Endothelial cell of umbilical vein (primary cell): Measurements from ENCODE around the gene DLGAP4. TPM values are rescaled to one million over a fixed set of nuclear protein-coding genes. Genes with fewer than 3 reads are reported as not detected.

Experiments
- BruUV-seq: library from RNA; stranded (reverse); fragments of 400-500 nt; replicated peaks from 2 replicates; lab custom pipeline; 2021; lab: Mats Ljungman, UMichigan
- CTCF ChIA-PET: fragments of 300-600, 350-600 bp; sonication (Branson Sonifier 250); formaldehyde crosslinking; loops from one replicate; lab custom pipeline; 2021; ENCODE audit warnings: antibody characterized with exemption, inconsistent platforms; lab: Charles Lee
- POLR2A ChIA-PET: fragments of 300-600, 350-600 bp; sonication (Branson Sonifier 250); formaldehyde crosslinking; loops from one replicate; lab custom pipeline; 2021; ENCODE audit warnings: antibody characterized with exemption, inconsistent platforms; lab: Charles Lee
- DNase-seq: peaks from one replicate; pipeline ENCODE4 v3.0.0-alpha.2; 2011; ENCODE audit warnings: low read depth, low spot score
- FAIRE-seq: peaks from 2 replicates; lab custom pipeline; 2011; peaks lifted over from hg19 to GRCh38; lab: Jason Lieb, UNC
- H2AFZ ChIP-seq: 2 replicates; pipeline ENCODE4 v1.6.0; 2012; ENCODE audit warnings: low read depth, low read length, control low read depth, inconsistent platforms
- H3K27ac ChIP-seq: 2 replicates; pipeline ENCODE4 v1.5.1; 2011; ENCODE audit warnings: low read depth, mild to moderate bottlenecking, control low read depth, low read length, moderate library complexity; ENCODE audit not compliant: insufficient read depth
- H3K27me3 ChIP-seq, 2 experiments: 2 replicates each; pipeline versions ENCODE4 v1.6.0 to v1.6.1; 2011; ENCODE audit warnings: low read length in 2 of 2, mixed read lengths in 1 of 2; ENCODE audit not compliant: control insufficient read depth in 2 of 2, insufficient read depth in 2 of 2
- H3K36me3 ChIP-seq, 2 experiments: 2 replicates in 1 of 2; 3 replicates in 1 of 2; pipeline ENCODE4 v1.5.1; 2011; ENCODE audit warnings: low read length in 2 of 2, mild to moderate bottlenecking in 1 of 2, moderate library complexity in 1 of 2; ENCODE audit not compliant: control insufficient read depth in 2 of 2, insufficient read depth in 2 of 2; ENCODE audit errors: extremely low read depth in 1 of 2
- H3K4me1 ChIP-seq: 3 replicates; pipeline ENCODE4 v1.5.1; 2011; ENCODE audit warnings: mild to moderate bottlenecking, low read length; ENCODE audit not compliant: control insufficient read depth, insufficient read depth; ENCODE audit errors: extremely low read depth
- H3K4me2 ChIP-seq: 2 replicates; pipeline ENCODE4 v1.6.1; 2011; ENCODE audit warnings: low read length, control low read depth, mixed read lengths; ENCODE audit not compliant: insufficient read depth
- H3K4me3 ChIP-seq, 3 experiments: fragments of 200-600 bp in 1 of 3; sonication (generic), shearing (Covaris generic) in 1 of 3; replicated peaks in 1 of 3; 2 replicates each; pipeline ENCODE4 v1.5.1; 2011 to 2016; ENCODE audit warnings: control low read depth in 3 of 3, low read length in 3 of 3, mild to moderate bottlenecking in 2 of 3, inconsistent platforms in 1 of 3, low read depth in 1 of 3, moderate library complexity in 1 of 3; ENCODE audit not compliant: insufficient read depth in 1 of 3
- H3K79me2 ChIP-seq: 2 replicates; pipeline ENCODE4 v1.6.0; 2012; ENCODE audit warnings: low read length, inconsistent platforms; ENCODE audit not compliant: control insufficient read depth, insufficient read depth
- H3K9ac ChIP-seq: replicated peaks from 2 replicates; pipeline ENCODE3; 2011; ENCODE audit warnings: low read length, control low read depth; ENCODE audit not compliant: insufficient read depth; ENCODE audit errors: extremely low read depth
- H3K9me1 ChIP-seq: replicated peaks from 3 replicates; pipeline ENCODE4 v1.6.0; 2011; ENCODE audit warnings: mild to moderate bottlenecking, low read length; ENCODE audit not compliant: control insufficient read depth, insufficient read depth; ENCODE audit errors: extremely low read depth
- H3K9me3 ChIP-seq: replicated peaks from 2 replicates; pipeline ENCODE4 v1.5.1; 2012; ENCODE audit warnings: low read length, inconsistent platforms; ENCODE audit not compliant: control insufficient read depth, insufficient read depth
- H4K20me1 ChIP-seq: replicated peaks from 2 replicates; pipeline ENCODE3; 2011; ENCODE audit warnings: mild to moderate bottlenecking, low read length; ENCODE audit not compliant: control insufficient read depth, insufficient read depth; ENCODE audit errors: extremely low read depth
- EZH2 ChIP-seq: IDR thresholded peaks from 2 replicates; pipeline ENCODE4 v1.6.1; 2012; ENCODE audit warnings: borderline replicate concordance, low read depth, mild to moderate bottlenecking, moderate library complexity, low read length, inconsistent platforms; ENCODE audit not compliant: severe bottlenecking
- FOS ChIP-seq: IDR thresholded peaks from 2 replicates; pipeline ENCODE4 v1.6.1; 2011; ENCODE audit warnings: mild to moderate bottlenecking, low read length, moderate library complexity, borderline replicate concordance; ENCODE audit not compliant: insufficient read depth
- GATA2 ChIP-seq: IDR thresholded peaks from 2 replicates; pipeline ENCODE4 v1.7.0; 2011; ENCODE audit warnings: low read depth, mild to moderate bottlenecking, moderate library complexity, mixed read lengths, low read length; ENCODE audit not compliant: insufficient read length, insufficient read depth
- JUN ChIP-seq: IDR thresholded peaks from 2 replicates; pipeline ENCODE4 v1.6.1; 2011; ENCODE audit warnings: borderline replicate concordance, low read depth; ENCODE audit not compliant: insufficient read length, insufficient read depth
- MYC ChIP-seq: IDR thresholded peaks from one replicate; pipeline ENCODE4 v1.6.1; 2011; ENCODE audit warnings: mild to moderate bottlenecking, low read depth, low read length
- POLR2A ChIP-seq: IDR thresholded peaks from 2 replicates; pipeline ENCODE4 v1.6.1; 2012; ENCODE audit warnings: low read depth, mild to moderate bottlenecking, control low read depth, low read length
- POLR2AphosphoS5 ChIP-seq: IDR thresholded peaks from 2 replicates; pipeline ENCODE4 v1.6.1; 2012; ENCODE audit warnings: low read depth, mild to moderate bottlenecking, control low read depth, low read length, moderate library complexity; ENCODE audit not compliant: insufficient read depth
- dilution Hi-C: fragments of 300-500 bp; cut with MboI; formaldehyde crosslinking; loops from one replicate; pipeline ENCODE4 v1.15.0; 2019; ENCODE audit warnings: low sequenced_read_pairs; ENCODE audit not compliant: extremely low pct_ligation_motif_present
- intact Hi-C: fragments of 100-400 bp; cut with micrococcal nuclease; formaldehyde crosslinking; loops from one replicate; pipeline ENCODE4 v1.10.0; 2022
- polyA plus RNA-seq, 4 experiments: library from polyadenylated mRNA; depleted of rRNA in 3 of 4; stranded (reverse) in 3 of 4; unstranded in 1 of 4; fragments of >200 nt; gene quantifications; 2 replicates each; pipeline versions ENCODE4 v1.2.1 to v1.2.3, GENCODE V29; 2011 to 2012; ENCODE audit warnings: missing spikeins in 1 of 4
- total RNA-seq: library from RNA; stranded (reverse); gene quantifications from 2 replicates; pipeline ENCODE4 v1.2.3, GENCODE V29; 2021
- TF ChIP-seq, protein P1 (sequence below), 2 donors: IDR thresholded peaks; 1 replicate in 1 of 2; 2 replicates in 1 of 2; pipeline ENCODE4 v1.5.1; 2011; ENCODE audit warnings: low read length in 2 of 2, mild to moderate bottlenecking in 2 of 2, moderate library complexity in 2 of 2, control low read depth in 1 of 2, inconsistent platforms in 1 of 2, low read depth in 1 of 2; ENCODE audit not compliant: insufficient read depth in 1 of 2; ENCODE audit errors: extremely low read depth in 1 of 2
- TF ChIP-seq, protein P2 (sequence below): IDR thresholded peaks from 2 replicates; pipeline ENCODE4 v1.6.1; 2011; ENCODE audit not compliant: insufficient read depth, insufficient read length

Gene DLGAP4
- total and polyA plus RNA-seq, 2 donors (not counting 3 experiments of a cell fraction or from before 2014, with no cell fraction given): 57.5 to 125 TPM

DNA sequence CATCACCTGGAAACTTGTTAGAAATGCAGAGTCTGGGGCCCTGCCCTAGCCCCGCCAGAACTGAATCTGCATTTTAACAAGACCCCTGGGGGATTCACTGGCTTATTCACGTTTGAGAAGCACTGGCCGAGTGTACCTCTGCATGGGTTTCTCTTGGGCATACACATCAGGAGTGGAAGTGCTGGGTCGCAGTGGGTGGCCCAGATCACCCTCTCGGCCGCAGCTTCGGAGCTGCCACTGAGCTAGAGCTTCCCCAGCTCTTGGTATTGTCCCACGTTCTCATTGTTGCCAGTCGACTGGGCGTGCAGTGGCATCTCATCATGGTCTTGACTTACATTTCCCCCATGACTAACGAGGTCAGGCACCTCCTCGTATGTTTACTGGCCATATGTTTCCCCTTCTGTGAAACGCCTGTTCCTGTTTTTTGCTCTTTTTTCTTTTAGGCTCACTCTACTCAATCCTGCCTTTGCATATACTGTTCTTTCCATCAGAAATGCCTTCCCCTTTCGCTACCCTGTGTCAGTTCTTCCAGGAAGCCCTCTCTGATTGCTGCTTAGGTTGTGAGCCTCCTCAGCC, 3.0 kb upstream of the DLGAP4 start:
- POLR2A ChIA-PET: interaction anchor here (0.6 kb wide), 1 partner anchor 409 kb away, joined by 3 read pairs; no protein-coding TSS in a partner anchor
- TF ChIP-seq POLR2A (no peak), POLR2AphosphoS5 (peak; percentile 22), JUN (peak; percentile 45), MYC (no peak), GATA2 (no peak), FOS (peak; percentile 40), EZH2 (no peak)
- TF ChIP-seq, protein P1, sequence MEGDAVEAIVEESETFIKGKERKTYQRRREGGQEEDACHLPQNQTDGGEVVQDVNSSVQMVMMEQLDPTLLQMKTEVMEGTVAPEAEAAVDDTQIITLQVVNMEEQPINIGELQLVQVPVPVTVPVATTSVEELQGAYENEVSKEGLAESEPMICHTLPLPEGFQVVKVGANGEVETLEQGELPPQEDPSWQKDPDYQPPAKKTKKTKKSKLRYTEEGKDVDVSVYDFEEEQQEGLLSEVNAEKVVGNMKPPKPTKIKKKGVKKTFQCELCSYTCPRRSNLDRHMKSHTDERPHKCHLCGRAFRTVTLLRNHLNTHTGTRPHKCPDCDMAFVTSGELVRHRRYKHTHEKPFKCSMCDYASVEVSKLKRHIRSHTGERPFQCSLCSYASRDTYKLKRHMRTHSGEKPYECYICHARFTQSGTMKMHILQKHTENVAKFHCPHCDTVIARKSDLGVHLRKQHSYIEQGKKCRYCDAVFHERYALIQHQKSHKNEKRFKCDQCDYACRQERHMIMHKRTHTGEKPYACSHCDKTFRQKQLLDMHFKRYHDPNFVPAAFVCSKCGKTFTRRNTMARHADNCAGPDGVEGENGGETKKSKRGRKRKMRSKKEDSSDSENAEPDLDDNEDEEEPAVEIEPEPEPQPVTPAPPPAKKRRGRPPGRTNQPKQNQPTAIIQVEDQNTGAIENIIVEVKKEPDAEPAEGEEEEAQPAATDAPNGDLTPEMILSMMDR (IDR thresholded peaks at IDR 0.05; ENCODE audit: extremely low read depth in 1 of 2, insufficient read depth in 1 of 2, low read depth in 1 of 2, low read length in 2 of 2): no peak
- TF ChIP-seq, protein P2, sequence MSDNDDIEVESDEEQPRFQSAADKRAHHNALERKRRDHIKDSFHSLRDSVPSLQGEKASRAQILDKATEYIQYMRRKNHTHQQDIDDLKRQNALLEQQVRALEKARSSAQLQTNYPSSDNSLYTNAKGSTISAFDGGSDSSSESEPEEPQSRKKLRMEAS: no peak

More for the DNA sequence above, 3.0 kb upstream of the DLGAP4 start:
- H3K4me2 ChIP-seq: no peak overlapping the region
- H4K20me1 ChIP-seq: no peaks in the 10 kb centered on the region
- BruUV-seq: no TSS peak
- dilution Hi-C loops: no loop called here
- DNase-seq (peak; percentile 89), FAIRE-seq (peak; percentile 48)
- H3K27ac ChIP-seq: no peak overlapping the region
- H3K36me3 ChIP-seq: no peaks in the 10 kb centered on the region
- H3K27me3 ChIP-seq: peaks cover 50 to 56% of the 10 kb centered on the region in 2 experiments
- H3K9me3 ChIP-seq: no peaks in the 10 kb centered on the region
- no peaks in the 10 kb centered on the region for H3K79me2 ChIP-seq
- peaks cover 5% of the 10 kb centered on the region for H3K4me1 ChIP-seq
- H3K4me3 ChIP-seq: no peak overlapping the region
- intact Hi-C loops: no loop called here
- CTCF ChIA-PET: interaction anchor here (1.0 to 1.2 kb wide), 5 partner anchors 10 to 137 kb away, joined by 3 to 4 read pairs (median 3); no protein-coding TSS in a partner anchor
- no peak overlapping the region for H3K9ac ChIP-seq
- no peaks in the 10 kb centered on the region for H3K9me1 ChIP-seq
- H2AFZ ChIP-seq: no peak overlapping the region
